Right forelimb (tissue), 1 donor: ENCODE measurements around the gene WNK3.

Source experiments
- DNase-seq: peaks from one replicate; pipeline ENCODE4 v3.0.0-alpha.2; 2018

WNK3 gene

DNA sequence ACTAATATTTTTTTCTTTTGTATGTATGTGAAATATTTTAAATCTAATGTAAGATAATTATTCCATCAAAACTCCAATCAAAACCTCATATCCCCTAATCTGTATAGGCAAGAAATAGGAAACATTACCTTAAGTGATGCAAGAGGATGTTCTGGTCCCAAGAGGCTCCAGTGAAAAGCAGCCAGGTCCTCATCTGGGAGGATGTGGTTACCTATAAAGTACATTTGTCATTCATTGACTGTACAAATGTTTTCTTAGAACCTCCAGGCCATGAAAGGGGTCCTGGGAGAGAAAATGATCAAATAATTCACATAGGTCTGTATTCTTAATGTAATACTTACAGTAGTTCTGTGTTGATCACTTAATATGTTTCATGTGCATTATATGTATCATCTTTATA, 200.3 kb downstream of the WNK3 start:
- DNase-seq: no peak
